G401.6 (cell line): ENCODE measurements around the gene TRAPPC5.

Experiments
- FAIRE-seq: peaks from 2 replicates; lab custom pipeline; 2012; peaks lifted over from hg19 to GRCh38; lab: Jason Lieb, UNC

Gene TRAPPC5

GRCh38 chr19:7732045-7732444 lies 51.4 kb downstream of the TRAPPC5 start, which contains the start of gene CLEC4G:
TSS of gene CLEC4G (minus strand) at chr19:7732110. CDS start at chr19:7732102, 8 bp downstream.
- FAIRE-seq: no peak

GRCh38 chr19:7733376-7733775 lies 52.7 kb downstream of the TRAPPC5 start:
- no peak for FAIRE-seq

GRCh38 chr19:7734220-7735203 lies 53.9 kb downstream of the TRAPPC5 start:
- FAIRE-seq: no peak

- FAIRE-seq: no peak
These were observed 55.5 kb downstream of the TRAPPC5 start for GRCh38 chr19:7736148-7736547.

GRCh38 chr19:7737215-7737614 lies 56.6 kb downstream of the TRAPPC5 start:
- no peak for FAIRE-seq
